Measurements from ENCODE around the gene CLEC4M. TPM values are rescaled to one million over a fixed set of nuclear protein-coding genes. Genes with fewer than 3 reads are reported as not detected.

The CLEC4M gene
- total RNA-seq, 1 experiment from 2014 or later, result not detected

DNA sequence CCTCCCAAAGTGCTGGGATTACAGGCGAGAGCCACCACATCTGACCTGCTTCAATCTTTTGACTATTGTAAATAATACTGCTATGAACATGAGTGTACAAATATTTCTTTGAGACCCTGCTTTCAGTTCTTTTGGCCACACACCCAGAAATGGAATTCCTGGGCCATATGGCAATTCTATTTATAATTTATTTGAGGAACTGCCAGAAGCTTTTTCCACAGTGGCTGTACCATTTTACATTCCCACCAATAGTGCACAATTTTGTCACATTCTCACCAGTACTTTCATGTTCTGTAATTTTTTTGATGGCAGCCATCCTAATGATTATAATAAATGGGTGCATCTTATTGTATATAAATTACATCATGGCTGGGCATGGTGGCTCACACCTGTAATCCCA, 47.4 kb upstream of the CLEC4M start:
- Histone ChIP-seq H3K23me2 (ENCODE audit: insufficient read length, low read depth, low read length, poor library complexity, severe bottlenecking) (no peaks in the 10 kb centered on the region), H3K9me3 (ENCODE audit: control insufficient read depth, low read depth, low read length) (no peaks in the 10 kb centered on the region), H2BK5ac (ENCODE audit: insufficient read length, low read length) (no peak overlapping the region), H3K4me2 (ENCODE audit: insufficient read depth, insufficient read length, low read length) (no peak overlapping the region), H2BK120ac (ENCODE audit: low read depth, low read length, poor library complexity, severe bottlenecking) (no peak overlapping the region), H3K9ac (ENCODE audit: extremely low read depth, insufficient read length, low read length) (no peak overlapping the region), H2BK20ac (ENCODE audit: low read depth, low read length, poor library complexity, severe bottlenecking) (no peak overlapping the region), H3K79me1 (ENCODE audit: insufficient read depth, low read depth, low read length, poor library complexity, severe bottlenecking) (no peaks in the 10 kb centered on the region), H3K4ac (ENCODE audit: low read depth, low read length) (no peak overlapping the region), H3K27ac (ENCODE audit: insufficient read length, low read depth, low read length) (no peak overlapping the region), H4K91ac (ENCODE audit: insufficient read length, low read depth, low read length) (no peak overlapping the region), H3K79me2 (ENCODE audit: insufficient read depth, low read length) (no peaks in the 10 kb centered on the region), H3K56ac (ENCODE audit: insufficient read length, low read depth, low read length) (no peak overlapping the region), H2BK12ac (ENCODE audit: insufficient read length, low read depth, low read length) (no peak overlapping the region), H3K4me1 (ENCODE audit: insufficient read depth, low read length) (no peaks in the 10 kb centered on the region), H4K5ac (ENCODE audit: insufficient read length, low read depth, low read length) (no peak overlapping the region), H3K27me3 (ENCODE audit: insufficient read depth, low read length) (no peaks in the 10 kb centered on the region), H4K20me1 (ENCODE audit: control insufficient read depth, insufficient read depth, insufficient read length) (no peaks in the 10 kb centered on the region), H3K18ac (ENCODE audit: insufficient read length, low read depth, low read length) (no peak overlapping the region), H3T11ph (ENCODE audit: low read length) (no peak overlapping the region), H3K23ac (ENCODE audit: insufficient read length, low read depth, low read length) (no peak overlapping the region), H2AK5ac (ENCODE audit: insufficient read length, low read length) (no peak overlapping the region), H4K8ac (replicated peaks; ENCODE audit: insufficient read length, low read depth, low read length) (no peak overlapping the region), H2BK15ac (ENCODE audit: low read depth, low read length) (no peak overlapping the region), H3K14ac (ENCODE audit: insufficient read depth, low read length) (no peak overlapping the region), H2AFZ (ENCODE audit: low read length) (no peak overlapping the region)
- DNase-seq, result no peak
- no peaks in the 10 kb centered on the region for H3K4me1 Mint-ChIP-seq
- H3K36me3 Mint-ChIP-seq (ENCODE audit: insufficient read depth in 1 of 3, low read depth in 3 of 3), result no peaks in the 10 kb centered on the region
- no peaks in the 10 kb centered on the region; a peak in 2 of 5 replicates for H3K9me3 Mint-ChIP-seq
- WGBS (ENCODE audit: extremely low coverage, insufficient read length, low lambda C conversion rate), result no CpG with 5 or more reads among the region's 1 CpG
- peaks cover 24% of the 10 kb centered on the region for H3K27me3 Mint-ChIP-seq (ENCODE audit: low read depth)
- no peak overlapping the region for H3K4me3 Mint-ChIP-seq
- TF ChIP-seq, protein P1, sequence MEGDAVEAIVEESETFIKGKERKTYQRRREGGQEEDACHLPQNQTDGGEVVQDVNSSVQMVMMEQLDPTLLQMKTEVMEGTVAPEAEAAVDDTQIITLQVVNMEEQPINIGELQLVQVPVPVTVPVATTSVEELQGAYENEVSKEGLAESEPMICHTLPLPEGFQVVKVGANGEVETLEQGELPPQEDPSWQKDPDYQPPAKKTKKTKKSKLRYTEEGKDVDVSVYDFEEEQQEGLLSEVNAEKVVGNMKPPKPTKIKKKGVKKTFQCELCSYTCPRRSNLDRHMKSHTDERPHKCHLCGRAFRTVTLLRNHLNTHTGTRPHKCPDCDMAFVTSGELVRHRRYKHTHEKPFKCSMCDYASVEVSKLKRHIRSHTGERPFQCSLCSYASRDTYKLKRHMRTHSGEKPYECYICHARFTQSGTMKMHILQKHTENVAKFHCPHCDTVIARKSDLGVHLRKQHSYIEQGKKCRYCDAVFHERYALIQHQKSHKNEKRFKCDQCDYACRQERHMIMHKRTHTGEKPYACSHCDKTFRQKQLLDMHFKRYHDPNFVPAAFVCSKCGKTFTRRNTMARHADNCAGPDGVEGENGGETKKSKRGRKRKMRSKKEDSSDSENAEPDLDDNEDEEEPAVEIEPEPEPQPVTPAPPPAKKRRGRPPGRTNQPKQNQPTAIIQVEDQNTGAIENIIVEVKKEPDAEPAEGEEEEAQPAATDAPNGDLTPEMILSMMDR (conservative IDR thresholded peaks at IDR 0.05), result no peak
- no peak overlapping the region; a peak in 1 of 7 replicates for H3K27ac Mint-ChIP-seq

Measured in H9 (cell line).